ENCODE measurements around the gene EPN2. TPM values are rescaled to one million over a fixed set of nuclear protein-coding genes. Genes with fewer than 3 reads are reported as not detected.

EPN2 gene
- total and polyA plus RNA-seq, 10 of the 15 experiments (the other 5 are each of a cell fraction or from before 2014, with no cell fraction given): 0.26 to 8.4 (median 4.7) TPM

GRCh38 chr17:19341211-19341631, 104.1 kb downstream of the EPN2 start (continued):
- TF ChIP-seq POLR2AphosphoS2 (IDR thresholded peaks at IDR 0.05; ENCODE audit: low read depth, low read length) (no peak), ZNF217 (IDR thresholded peaks at IDR 0.05) (no peak), CBX5 (IDR thresholded peaks at IDR 0.05; ENCODE audit: low read depth) (no peak)

DNA sequence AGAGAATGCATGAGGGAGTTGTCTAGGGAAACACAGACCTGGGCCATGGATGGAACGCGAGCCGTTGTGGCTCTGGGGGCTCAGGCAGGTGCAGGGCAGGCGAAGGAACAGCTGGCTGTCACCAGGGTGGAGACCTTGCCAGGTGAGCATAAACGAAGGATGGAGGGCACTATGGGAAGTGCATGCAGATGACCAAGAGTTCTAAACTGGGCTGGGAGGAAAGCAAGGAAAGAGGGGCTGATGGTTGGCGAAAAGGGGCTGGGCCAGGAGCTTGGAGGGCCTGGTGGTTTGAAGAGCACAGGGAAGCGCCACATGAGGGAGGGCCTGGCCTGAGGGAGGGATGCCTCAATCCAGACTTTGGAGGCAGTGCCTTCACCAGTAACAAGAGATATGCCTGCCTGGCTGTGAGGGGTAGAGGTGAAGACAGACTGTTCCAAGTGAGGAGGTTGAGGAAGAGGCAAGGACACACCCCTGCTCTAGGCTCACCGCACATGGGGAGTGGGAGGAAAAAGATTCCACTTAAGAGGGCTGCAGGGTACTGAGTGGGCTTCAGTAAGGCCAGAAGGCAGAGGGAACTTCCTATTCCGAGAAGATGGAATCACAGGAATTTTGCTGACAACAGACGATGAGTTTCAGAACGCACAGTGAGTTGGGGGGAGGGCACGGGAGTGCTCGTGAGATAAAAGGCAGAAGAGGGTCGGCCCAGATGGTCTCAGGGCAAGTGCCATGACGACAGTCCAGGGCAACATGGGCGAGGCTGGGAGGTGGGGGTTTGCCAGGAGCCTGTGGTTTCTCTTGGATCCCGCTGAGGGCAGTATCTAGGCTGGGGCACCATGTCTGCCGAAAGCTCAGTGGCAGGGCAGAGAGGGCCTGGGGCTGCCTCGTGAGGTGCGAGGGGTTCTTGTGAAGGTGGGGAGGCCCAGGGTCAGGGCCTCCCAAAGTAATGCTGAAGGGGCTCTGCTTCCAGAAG, 104.8 kb downstream of the EPN2 start:
- no peak for FAIRE-seq
- TF ChIP-seq RCOR1 (conservative IDR thresholded peaks at IDR 0.05; ENCODE audit: low read depth, low read length): no peak
- TF ChIP-seq, protein P1, sequence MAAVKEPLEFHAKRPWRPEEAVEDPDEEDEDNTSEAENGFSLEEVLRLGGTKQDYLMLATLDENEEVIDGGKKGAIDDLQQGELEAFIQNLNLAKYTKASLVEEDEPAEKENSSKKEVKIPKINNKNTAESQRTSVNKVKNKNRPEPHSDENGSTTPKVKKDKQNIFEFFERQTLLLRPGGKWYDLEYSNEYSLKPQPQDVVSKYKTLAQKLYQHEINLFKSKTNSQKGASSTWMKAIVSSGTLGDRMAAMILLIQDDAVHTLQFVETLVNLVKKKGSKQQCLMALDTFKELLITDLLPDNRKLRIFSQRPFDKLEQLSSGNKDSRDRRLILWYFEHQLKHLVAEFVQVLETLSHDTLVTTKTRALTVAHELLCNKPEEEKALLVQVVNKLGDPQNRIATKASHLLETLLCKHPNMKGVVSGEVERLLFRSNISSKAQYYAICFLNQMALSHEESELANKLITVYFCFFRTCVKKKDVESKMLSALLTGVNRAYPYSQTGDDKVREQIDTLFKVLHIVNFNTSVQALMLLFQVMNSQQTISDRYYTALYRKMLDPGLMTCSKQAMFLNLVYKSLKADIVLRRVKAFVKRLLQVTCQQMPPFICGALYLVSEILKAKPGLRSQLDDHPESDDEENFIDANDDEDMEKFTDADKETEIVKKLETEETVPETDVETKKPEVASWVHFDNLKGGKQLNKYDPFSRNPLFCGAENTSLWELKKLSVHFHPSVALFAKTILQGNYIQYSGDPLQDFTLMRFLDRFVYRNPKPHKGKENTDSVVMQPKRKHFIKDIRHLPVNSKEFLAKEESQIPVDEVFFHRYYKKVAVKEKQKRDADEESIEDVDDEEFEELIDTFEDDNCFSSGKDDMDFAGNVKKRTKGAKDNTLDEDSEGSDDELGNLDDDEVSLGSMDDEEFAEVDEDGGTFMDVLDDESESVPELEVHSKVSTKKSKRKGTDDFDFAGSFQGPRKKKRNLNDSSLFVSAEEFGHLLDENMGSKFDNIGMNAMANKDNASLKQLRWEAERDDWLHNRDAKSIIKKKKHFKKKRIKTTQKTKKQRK (IDR thresholded peaks at IDR 0.05; ENCODE audit: low read depth, low read length): no peak
- TF ChIP-seq YBX1 (IDR thresholded peaks at IDR 0.05): no peak
- TF ChIP-seq, protein P2, sequence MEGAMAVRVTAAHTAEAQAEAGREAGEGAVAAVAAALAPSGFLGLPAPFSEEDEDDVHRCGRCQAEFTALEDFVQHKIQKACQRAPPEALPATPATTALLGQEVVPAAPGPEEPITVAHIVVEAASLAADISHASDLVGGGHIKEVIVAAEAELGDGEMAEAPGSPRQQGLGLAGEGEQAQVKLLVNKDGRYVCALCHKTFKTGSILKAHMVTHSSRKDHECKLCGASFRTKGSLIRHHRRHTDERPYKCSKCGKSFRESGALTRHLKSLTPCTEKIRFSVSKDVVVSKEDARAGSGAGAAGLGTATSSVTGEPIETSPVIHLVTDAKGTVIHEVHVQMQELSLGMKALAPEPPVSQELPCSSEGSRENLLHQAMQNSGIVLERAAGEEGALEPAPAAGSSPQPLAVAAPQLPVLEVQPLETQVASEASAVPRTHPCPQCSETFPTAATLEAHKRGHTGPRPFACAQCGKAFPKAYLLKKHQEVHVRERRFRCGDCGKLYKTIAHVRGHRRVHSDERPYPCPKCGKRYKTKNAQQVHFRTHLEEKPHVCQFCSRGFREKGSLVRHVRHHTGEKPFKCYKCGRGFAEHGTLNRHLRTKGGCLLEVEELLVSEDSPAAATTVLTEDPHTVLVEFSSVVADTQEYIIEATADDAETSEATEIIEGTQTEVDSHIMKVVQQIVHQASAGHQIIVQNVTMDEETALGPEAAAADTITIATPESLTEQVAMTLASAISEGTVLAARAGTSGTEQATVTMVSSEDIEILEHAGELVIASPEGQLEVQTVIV (IDR thresholded peaks at IDR 0.05; ENCODE audit: borderline replicate concordance, partially characterized antibody): no peak
- TF ChIP-seq HDAC6 (IDR thresholded peaks at IDR 0.05; ENCODE audit: unreplicated experiment): no peak
- TF ChIP-seq TAF1 (IDR thresholded peaks at IDR 0.05; ENCODE audit: borderline replicate concordance, low read depth, low read length): no peak
- no peak for TF ChIP-seq TARDBP (IDR thresholded peaks at IDR 0.05; ENCODE audit: borderline replicate concordance)
- TF ChIP-seq PAX8 (IDR thresholded peaks at IDR 0.05): no peak
- TF ChIP-seq USF2 (IDR thresholded peaks at IDR 0.05; ENCODE audit: borderline replicate concordance, low read depth, low read length): no peak
- TF ChIP-seq POLR2A (IDR thresholded peaks at IDR 0.05; ENCODE audit: low read depth, low read length): no peak
- TF ChIP-seq RUNX3 (IDR thresholded peaks at IDR 0.05; ENCODE audit: low read length): no peak
- no peak for TF ChIP-seq IKZF2 (IDR thresholded peaks at IDR 0.05)
- TF ChIP-seq EED (IDR thresholded peaks at IDR 0.05; ENCODE audit: low read depth): no peak
- TF ChIP-seq SMAD1 (IDR thresholded peaks at IDR 0.05; ENCODE audit: low read depth, partially characterized antibody): no peak

More for the DNA sequence above, 104.8 kb downstream of the EPN2 start:
- no TSS peak for BruUV-seq (replicated peaks)
- H3K4me2 ChIP-seq (ENCODE audit: control insufficient read depth, insufficient read depth): no peak overlapping the region
- 50% methylated on average over 20 of the region's 20 CpGs for WGBS (ENCODE audit: insufficient coverage, insufficient replicate concordance, low lambda C conversion rate, missing lambda C conversion rate)
- SMC1A ChIA-PET (ENCODE audit: uncharacterized antibody, unreplicated experiment): interaction anchor here (1.1 kb wide), 1 partner anchor 57 kb away, joined by 3 read pairs; no protein-coding TSS in a partner anchor
- in situ Hi-C loops (cut with MboI): no loop called here
- H3K79me2 ChIP-seq (ENCODE audit: control insufficient read depth, insufficient read depth, low read length): no peaks in the 10 kb centered on the region
- CTCF ChIA-PET: interaction anchor here (1.2 kb wide), 1 partner anchor 24 kb away, joined by 3 read pairs; no protein-coding TSS in a partner anchor
- H2AFZ ChIP-seq (ENCODE audit: control insufficient read depth, low read depth, low read length): no peak overlapping the region
- no peaks in the 10 kb centered on the region for H3K4me1 ChIP-seq (ENCODE audit: control insufficient read depth, insufficient read depth, low read length)
- intact Hi-C loops (cut with micrococcal nuclease; ENCODE audit: unreplicated experiment): no loop called here
- H3K4me3 ChIP-seq: no peak overlapping the region
- H4K20me1 ChIP-seq (ENCODE audit: control insufficient read depth, insufficient read depth): no peaks in the 10 kb centered on the region
- no peak overlapping the region for H3K9ac ChIP-seq (ENCODE audit: control insufficient read depth, insufficient read depth, low read length)
- H3K9me3 ChIP-seq (replicated peaks; ENCODE audit: control insufficient read depth, insufficient read depth, low read length): no peaks in the 10 kb centered on the region
- no peaks in the 10 kb centered on the region for H3K36me3 ChIP-seq (ENCODE audit: control insufficient read depth in 2 of 2, insufficient read depth in 2 of 2, low read length in 1 of 2)
- RAD21 ChIA-PET (ENCODE audit: unreplicated experiment): no interaction called here
- no peaks in the 10 kb centered on the region; a peak in 1 of 4 replicates for H3K27me3 ChIP-seq (replicated peaks in 1 of 2; ENCODE audit: control insufficient read depth in 2 of 2, insufficient read depth in 2 of 2, low read length in 1 of 2)
- POLR2A ChIA-PET: no interaction called here
- no peak for ATAC-seq
- no peak for DNase-seq (ENCODE audit: low read depth, low spot score)
- no peak overlapping the region for H3K27ac ChIP-seq (ENCODE audit: control insufficient read depth, insufficient read depth)

Data from GM12878 (cell line).